HL-60/S4 treated with retinoic acid at 250 ng/mL for 4 days and 3 days (cell line): ENCODE results near the gene WEE2.

Experiments used
- in situ Hi-C: fragments of 300-500 bp; cut with MboI; formaldehyde crosslinking; loops from 2 replicates; pipeline ENCODE4 v1.7.0; 2022; ENCODE audit warnings: low sequenced_read_pairs

Gene WEE2

GRCh38 chr7:141708351-141708750, at the start of gene WEE2:
WEE2 (plus strand) TSS chr7:141708353; CDS start chr7:141708759, 406 bp downstream.
- in situ Hi-C loops, result no loop called here

DNA sequence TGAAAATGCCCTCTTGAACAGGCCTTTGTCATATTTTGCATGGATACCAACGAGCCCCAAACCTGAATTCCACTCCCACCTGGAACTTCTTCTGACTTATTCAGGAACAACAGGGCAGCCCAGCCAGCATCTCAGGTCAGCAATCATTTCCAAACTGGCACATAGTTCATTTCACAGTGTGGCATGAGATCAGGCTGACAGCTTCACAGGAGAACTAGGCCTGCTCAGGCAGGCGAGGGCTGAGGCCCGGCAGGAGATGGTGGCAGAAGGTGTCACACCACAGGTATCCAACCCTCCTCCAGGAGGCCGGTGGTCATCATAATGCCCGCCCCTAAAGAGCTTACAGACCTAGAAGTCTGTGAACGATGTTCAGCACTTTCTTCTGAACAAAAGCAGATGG, 48.7 kb upstream of the WEE2 start:
- in situ Hi-C loops, result no loop called here

DNA sequence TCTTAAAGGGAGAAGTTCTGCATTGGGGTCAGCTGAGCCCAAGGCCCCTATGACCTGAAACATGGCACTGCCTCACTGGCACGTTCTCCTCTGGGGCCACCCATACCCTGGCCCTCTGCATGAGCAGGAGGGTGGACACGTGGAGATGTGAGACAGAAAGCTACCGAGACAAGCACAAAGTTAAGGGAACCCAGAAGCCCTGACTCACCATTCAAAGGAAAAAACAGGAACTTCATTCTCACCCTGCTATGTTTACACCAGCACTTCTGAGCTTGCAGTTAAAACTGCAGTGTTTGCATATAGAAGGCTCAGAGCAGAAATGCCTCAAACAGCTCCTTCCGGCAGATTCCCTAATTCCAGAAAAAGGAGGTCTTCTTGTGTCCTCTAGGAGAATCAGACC, 47.9 kb upstream of the WEE2 start:
- in situ Hi-C loops, result no loop called here

GRCh38 chr7:141663081-141663849, 44.9 kb upstream of the WEE2 start:
- in situ Hi-C loops, result no loop called here

- in situ Hi-C loops, result no loop called here
Measured at GRCh38 chr7:141664450-141664849, 43.7 kb upstream of the WEE2 start.

DNA sequence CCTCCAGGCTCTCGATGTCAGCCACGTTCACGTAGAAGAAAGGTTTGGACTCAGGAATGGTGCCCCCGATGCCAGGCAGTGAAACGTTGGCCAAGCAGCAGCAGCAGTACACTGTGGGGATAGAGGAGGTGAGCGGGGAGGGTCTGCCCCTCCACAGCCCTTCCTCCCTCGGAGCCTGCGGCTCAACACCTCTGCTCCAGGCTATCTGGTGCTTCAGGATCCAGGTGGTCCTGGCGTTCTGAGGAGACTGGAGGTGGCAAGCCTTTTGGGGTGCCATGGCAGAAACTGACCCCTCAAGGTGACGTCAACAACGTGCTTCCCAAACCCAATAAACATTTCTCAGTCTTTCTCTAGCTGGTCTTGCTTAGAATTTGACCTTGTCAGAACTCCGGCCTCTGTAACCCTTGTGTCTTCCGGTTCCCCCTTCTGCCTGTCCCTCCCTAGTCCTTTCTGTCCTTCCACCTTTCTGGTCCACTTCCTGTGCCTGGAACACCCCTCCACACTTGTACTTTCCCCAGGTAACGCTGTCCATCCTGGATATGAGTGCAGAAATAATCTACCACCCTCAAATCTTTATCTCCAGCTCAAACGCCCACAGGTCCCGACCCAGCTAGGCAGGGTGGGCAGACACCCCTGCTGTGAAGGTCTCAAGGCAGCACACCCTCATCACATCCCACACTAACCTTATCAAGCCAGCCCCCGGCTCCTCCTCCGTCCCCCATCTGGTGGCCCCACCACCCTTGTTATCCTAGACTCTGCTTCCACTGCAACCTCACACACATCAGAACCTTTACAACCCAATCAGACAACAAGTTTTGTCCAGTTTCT, 42.7 kb upstream of the WEE2 start:
- in situ Hi-C loops, result no loop called here

DNA sequence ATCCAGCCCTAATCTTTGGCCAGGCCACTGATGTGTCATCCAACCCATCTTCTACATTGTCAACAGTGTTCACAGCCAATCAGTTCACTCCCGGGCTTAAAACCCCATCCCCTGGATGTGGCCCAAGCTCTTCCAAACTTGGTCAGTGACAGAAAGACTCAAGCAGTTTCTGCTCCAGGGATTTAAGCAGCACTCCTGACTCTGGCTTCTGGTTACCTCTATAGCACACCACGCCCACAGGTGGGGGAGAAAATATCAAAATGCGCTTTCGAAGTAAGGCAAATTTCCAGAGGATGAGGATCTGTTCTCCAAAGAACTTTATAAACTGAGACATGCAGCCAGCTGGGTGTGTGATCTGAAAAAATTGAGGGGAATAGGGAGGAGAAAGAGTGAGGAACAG, 42.1 kb upstream of the WEE2 start:
- in situ Hi-C loops, result no loop called here

DNA sequence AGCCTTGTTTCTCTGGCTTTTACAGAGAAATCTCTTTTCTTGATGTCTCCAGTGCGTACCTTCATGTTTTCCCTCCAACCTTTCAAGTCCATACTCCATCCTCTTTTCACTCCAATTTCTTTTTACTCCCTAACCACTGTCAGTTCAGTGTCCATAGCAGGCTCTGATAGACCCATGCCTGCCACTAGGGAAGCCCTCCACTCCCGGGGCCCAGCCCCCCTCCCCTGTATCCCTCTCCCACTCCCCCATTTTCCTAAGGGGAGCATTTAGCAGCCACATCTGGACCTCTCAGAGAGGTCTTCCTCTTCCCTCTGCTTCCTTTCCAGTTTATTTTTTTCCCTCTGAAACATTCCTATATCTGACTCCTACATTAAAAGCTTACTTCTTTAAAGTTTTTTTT, 39.3 kb upstream of the WEE2 start:
- in situ Hi-C loops, result no loop called here

DNA sequence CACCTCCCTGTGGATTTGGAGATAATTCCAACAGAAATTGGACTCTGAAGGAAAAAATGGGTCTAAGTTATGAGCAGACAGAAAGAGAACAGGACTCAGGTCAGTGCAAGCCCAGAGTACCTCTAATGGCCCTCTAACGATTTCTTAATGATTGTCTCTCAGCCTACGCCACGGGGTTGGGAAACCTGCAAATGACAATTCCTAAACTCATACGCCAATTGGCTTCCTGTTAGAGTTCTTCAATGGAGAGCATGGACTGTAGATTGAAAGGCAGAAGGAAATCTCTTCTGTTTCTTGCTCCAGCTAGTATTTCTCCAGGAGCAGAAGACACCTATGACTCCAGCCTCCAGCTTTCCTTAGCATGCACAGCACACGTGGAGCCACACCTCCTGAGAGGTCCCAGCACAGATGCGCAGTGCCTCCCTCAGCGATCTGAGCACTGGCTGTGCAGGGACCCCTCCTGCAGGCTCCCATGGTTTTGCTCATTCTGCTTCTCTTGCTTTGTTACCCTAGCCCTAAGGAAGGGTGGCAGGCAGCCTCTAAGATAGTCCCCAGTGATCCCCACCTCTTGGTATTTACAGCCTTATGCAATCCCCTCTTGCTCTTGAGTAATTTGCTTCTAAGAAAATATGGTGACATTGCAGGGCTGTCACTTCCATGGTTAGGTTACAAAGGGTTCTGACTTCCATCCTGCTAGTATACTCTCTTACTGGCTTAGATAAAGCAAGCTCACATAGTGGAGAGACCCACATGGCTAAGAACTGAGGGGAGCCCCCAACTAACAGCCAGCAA, 36.3 kb upstream of the WEE2 start:
- in situ Hi-C loops, result no loop called here

DNA sequence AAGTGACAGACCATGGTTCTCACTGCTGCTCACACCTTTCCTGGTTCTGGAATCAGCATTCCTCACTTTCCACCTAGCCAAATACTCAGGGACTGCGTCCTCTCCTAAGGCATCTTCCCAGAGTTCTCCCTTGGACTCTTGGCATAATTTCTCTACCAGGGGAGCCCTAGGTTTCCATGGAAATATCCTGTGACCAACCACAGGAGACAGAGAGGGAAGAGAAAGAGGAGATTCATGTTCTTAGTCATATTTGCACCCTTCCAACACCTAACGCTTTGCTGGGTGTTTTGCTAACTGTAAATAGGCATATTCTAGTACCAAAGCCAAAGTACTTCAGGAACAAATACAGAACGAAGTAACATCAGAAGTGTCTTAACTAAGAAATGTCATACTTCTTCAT, 34.8 kb upstream of the WEE2 start:
- in situ Hi-C loops, result no loop called here

DNA sequence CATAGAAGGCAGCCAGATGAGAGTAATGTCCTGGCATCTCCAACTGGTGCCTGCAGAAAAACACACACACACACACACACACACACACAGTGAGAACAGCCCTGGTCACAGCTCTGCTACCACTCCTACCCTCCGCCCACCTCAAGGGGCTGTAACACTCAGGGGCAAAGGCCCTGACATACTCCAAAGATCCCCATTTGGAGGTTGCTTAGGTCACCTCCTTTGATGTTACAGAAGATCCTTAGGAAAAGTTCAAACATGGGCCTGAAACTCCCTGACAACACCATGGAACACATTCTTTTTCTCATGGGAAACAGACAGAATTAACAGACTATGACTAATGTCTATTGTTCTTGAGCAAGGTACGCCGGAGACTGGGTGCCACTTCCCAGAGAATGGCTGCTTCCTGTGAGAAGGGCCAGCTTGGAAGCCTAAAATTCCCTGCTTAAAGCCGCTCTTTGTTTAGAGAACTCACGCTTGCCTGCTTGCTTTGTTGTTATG, 33.9 kb upstream of the WEE2 start:
- in situ Hi-C loops, result no loop called here

- in situ Hi-C loops, result no loop called here
Measured at GRCh38 chr7:141674702-141675101, 33.5 kb upstream of the WEE2 start.

DNA sequence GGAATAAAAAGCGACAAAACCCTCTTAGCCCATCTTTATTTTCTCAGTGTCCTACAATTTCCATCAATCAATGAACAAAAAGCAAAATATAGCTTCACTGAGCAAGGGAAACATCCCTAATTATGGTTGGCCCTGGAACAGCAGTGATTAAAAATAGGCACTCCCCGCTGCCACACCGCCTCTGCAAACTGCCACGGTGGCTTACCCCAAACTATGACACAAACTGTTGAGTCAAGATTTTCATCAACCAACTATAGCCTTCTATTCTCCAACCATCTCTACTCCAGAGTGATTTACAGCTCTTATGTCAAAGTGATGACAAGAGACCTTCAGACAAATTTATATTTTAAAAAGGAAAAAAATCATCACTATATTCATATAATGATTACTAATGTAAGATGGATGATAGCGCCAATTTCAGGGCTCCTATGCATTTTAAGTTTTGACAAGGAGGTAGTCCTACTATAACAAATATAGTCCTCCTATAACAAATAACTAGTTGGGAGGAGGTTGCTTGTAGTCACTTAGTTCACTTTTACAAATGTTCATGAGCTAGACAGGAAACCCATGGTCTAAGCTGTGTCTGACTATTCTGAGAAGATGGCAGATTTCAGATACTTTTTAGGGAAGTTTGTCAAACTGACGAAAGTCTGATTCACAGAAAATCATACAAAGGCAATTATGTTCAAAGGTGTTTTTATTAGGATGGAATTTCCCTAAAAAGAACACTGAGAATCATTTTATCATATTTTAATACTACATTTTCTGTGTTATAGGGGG, 32.5 kb upstream of the WEE2 start:
- in situ Hi-C loops, result no loop called here

DNA sequence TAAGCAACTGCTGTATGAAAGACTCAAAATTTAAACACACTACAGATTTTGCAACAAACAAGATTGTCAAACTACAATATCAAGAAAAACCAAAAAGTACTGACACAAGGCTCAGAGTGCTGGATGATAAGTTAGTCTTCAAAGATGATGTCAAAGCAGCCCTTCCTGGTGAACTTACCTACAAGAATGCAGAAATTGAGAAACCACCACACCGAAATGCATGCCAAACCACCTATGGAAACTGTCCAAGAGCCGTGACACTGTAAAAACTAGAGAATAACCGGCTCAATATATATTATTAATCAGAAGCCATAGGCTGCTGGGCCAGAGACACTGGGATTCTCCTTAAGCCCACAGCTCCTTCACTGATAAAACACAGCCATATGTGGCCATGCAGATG, 31.5 kb upstream of the WEE2 start:
- in situ Hi-C loops, result no loop called here

DNA sequence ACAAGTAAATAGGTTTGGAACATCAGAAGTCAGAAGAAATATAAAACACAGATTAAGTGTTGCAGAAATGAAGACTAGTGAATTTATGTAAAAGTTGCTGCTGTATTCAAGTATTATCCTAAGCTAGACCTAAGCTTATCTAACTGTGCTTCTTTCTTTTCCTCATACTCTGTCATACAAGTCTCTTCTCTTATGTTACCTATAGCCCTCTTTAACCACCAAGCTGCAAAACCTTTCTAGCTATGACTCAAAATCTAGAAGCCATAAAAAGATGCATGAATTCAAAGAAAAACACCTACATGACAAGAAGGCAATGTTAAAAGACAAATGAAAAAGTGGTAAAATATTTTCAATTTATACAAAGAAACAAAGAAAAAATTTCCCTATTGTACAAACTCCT, 29.1 kb upstream of the WEE2 start:
- in situ Hi-C loops, result no loop called here

GRCh38 chr7:141685285-141686023, 22.7 kb upstream of the WEE2 start:
- in situ Hi-C loops, result no loop called here

GRCh38 chr7:141686074-141686473, 22.1 kb upstream of the WEE2 start:
- in situ Hi-C loops, result no loop called here

- in situ Hi-C loops, result no loop called here
Measured at GRCh38 chr7:141686670-141687069, 21.5 kb upstream of the WEE2 start.

DNA sequence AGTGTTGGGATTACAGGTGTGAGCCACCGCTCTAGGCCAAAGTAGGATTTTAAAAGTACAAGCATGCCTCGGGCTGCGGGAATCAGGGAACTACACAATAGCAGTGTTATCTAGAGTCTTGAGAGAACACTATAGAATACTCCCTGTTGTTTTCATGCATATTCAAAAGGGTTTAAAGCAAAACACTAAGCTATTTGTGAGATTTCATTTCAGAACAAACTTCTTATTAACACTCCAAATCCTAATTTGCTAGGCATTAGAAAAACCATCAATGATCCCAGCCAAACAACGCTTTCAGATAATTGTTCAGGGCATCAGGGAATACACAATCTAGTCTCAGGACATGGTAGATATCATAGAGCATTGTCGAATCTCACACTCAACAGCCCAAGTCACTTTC, 20.1 kb upstream of the WEE2 start:
- in situ Hi-C loops, result no loop called here
